A549 (cell line): ENCODE data around the gene GCDH. TPM values are rescaled to one million over a fixed set of nuclear protein-coding genes. Genes with fewer than 3 reads are reported as not detected.

ENCODE experiments used
- ATAC-seq, 2 experiments: fragments of 200-7000 bp in 1 of 2; fragments of >200 bp in 1 of 2; cut with Nextera tagmentation in 1 of 2; cut with Tn5 transposase in 1 of 2; 3 replicates each; pipeline versions ENCODE4 v1.8.0 to v1.9.1; 2018 to 2020; ENCODE audit warnings: mild to moderate bottlenecking in 1 of 2, moderate library complexity in 1 of 2
- CTCF ChIA-PET: fragments of 300-600 bp; sonication (Branson Sonifier 250); formaldehyde crosslinking; extraction: SDS; loops from one replicate; lab custom pipeline; 2021; ENCODE audit warnings: antibody characterized with exemption, inconsistent platforms; lab: Yijun Ruan, JAX
- POLR2A ChIA-PET: fragments of 350-600 bp; formaldehyde crosslinking; extraction: SDS; loops from one replicate; lab custom pipeline; 2021; ENCODE audit warnings: antibody characterized with exemption, inconsistent platforms; lab: Yijun Ruan, JAX
- DNase-seq, 2 experiments: peaks; one replicate each; pipeline versions ENCODE4 v3.0.0 to v3.0.0-alpha.2; 2011 to 2016; ENCODE audit warnings: low read depth in 1 of 2, low spot score in 1 of 2
- FAIRE-seq: peaks from 2 replicates; lab custom pipeline; 2011; peaks lifted over from hg19 to GRCh38; lab: Jason Lieb, UNC
- H3K27ac ChIP-seq, 2 experiments: fragments of >200 bp; sonication (Bioruptor Twin); formaldehyde crosslinking; 3 replicates each; pipeline ENCODE4 v1.5.1; 2016 to 2017
- H3K4me1 ChIP-seq: fragments of >200 bp; sonication (Bioruptor Twin); formaldehyde crosslinking; 3 replicates; pipeline ENCODE4 v1.6.1; 2016
- H3K4me2 ChIP-seq: fragments of >200 bp; sonication (Bioruptor Twin); formaldehyde crosslinking; 3 replicates; pipeline ENCODE4 v1.6.1; 2016
- H3K4me3 ChIP-seq: fragments of >200 bp; sonication (Bioruptor Twin); formaldehyde crosslinking; 3 replicates; pipeline ENCODE4 v1.5.1; 2016
- H3K9me3 ChIP-seq: fragments of >200 bp; sonication (Bioruptor Twin); formaldehyde crosslinking; 3 replicates; pipeline ENCODE4 v1.6.1; 2016
- ELK1 ChIP-seq: fragments of 150-350 bp; IDR thresholded peaks from 2 replicates; pipeline ENCODE4 v1.6.1; 2014; ENCODE audit warnings: low read depth, mild to moderate bottlenecking, low read length
- FOXS1 ChIP-seq: fragments of 250-450 bp; sonication (Bioruptor Pico); IDR thresholded peaks from 2 replicates; pipeline ENCODE4 v1.5.0; 2020; ENCODE audit warnings: mild to moderate bottlenecking, moderate library complexity
- HOXA7 ChIP-seq: fragments of 250-450 bp; sonication (Bioruptor Pico); IDR thresholded peaks from 2 replicates; pipeline ENCODE4 v1.5.0; 2020; ENCODE audit warnings: mild to moderate bottlenecking, moderate library complexity
- MAX ChIP-seq: IDR thresholded peaks from 2 replicates; pipeline ENCODE4 v1.6.1; 2012
- NPAS2 ChIP-seq: fragments of 250-450 bp; sonication (Bioruptor Pico); IDR thresholded peaks from 2 replicates; pipeline ENCODE4 v1.8.0; 2022; ENCODE audit warnings: mild to moderate bottlenecking, moderate library complexity, borderline replicate concordance
- PBX3 ChIP-seq: IDR thresholded peaks from 2 replicates; pipeline ENCODE4 v1.6.1; 2012
- RCOR1 ChIP-seq: fragments of 150-350 bp; IDR thresholded peaks from 2 replicates; pipeline ENCODE4 v1.6.1; 2014; ENCODE audit warnings: antibody characterized with exemption, low read length, low read depth
- REST ChIP-seq: fragments of 200-600 bp; sonication (generic); IDR thresholded peaks from 2 replicates; pipeline ENCODE4 v1.6.1; 2016; ENCODE audit warnings: antibody characterized with exemption, mild to moderate bottlenecking, moderate library complexity
- TP53 ChIP-seq: fragments of 250-450 bp; sonication (Bioruptor Pico); IDR thresholded peaks from 2 replicates; pipeline ENCODE4 v1.5.0; 2021; ENCODE audit warnings: mild to moderate bottlenecking, moderate library complexity
- USF2 ChIP-seq: fragments of 450-650 bp; IDR thresholded peaks from 2 replicates; pipeline ENCODE4 v1.6.1; 2014; ENCODE audit warnings: antibody characterized with exemption
- WGBS: methylation state at CpG from one replicate; pipeline ENCODE4 v1.1.6; 2017; ENCODE audit errors: missing lambda C conversion rate; 5-methylcytosine and 5-hydroxymethylcytosine counted together
- polyA plus RNA-seq, 4 experiments: library from polyadenylated mRNA; depleted of rRNA in 3 of 4; stranded (reverse); fragments of >200 nt; fragmentation: RNase III in 1 of 4; extraction: RNeasy Plus Mini Kit Qiagen cat#74134 plus additional on column Dnase treatment in 1 of 4; gene quantifications; 2 replicates in 3 of 4; 3 replicates in 1 of 4; pipeline ENCODE4 v1.2.3, GENCODE V29; 2011 to 2017

GCDH gene
- polyA plus RNA-seq, 2 of the 4 experiments (the other 2 are of a cell fraction), result 8.8 to 15.2 TPM

GRCh38 chr19:12872941-12873890 lies 17.7 kb upstream of the GCDH start:
- POLR2A ChIA-PET, result interaction anchor here (0.9 kb wide), 1 partner anchor 9 kb away, joined by 5 read pairs; no protein-coding TSS in a partner anchor
- CTCF ChIA-PET, result interaction anchor here (6.0 kb wide), 1 partner anchor 26 kb away, joined by 31 read pairs; no protein-coding TSS in a partner anchor

GRCh38 chr19:12873891-12874745 lies 16.8 kb upstream of the GCDH start:
- FAIRE-seq (no peak), ATAC-seq (no peak), DNase-seq (no peak)
- POLR2A ChIA-PET, result no interaction called here
- Histone ChIP-seq H3K4me1 (no peaks in the 10 kb centered on the region), H3K27ac (no peak overlapping the region), H3K9me3 (no peaks in the 10 kb centered on the region), H3K4me3 (no peak overlapping the region), H3K4me2 (no peak overlapping the region)
- CTCF ChIA-PET, result interaction anchor here (0.7 to 6.0 kb wide), 3 partner anchors 9 to 114 kb away, joined by 3 to 31 read pairs (median 3); no protein-coding TSS in a partner anchor
- TF ChIP-seq ELK1, result no peak
- TF ChIP-seq FOXS1, result no peak
- no peak for TF ChIP-seq RCOR1
- no peak for TF ChIP-seq REST
- no peak for TF ChIP-seq PBX3
- TF ChIP-seq USF2, result no peak
- no peak for TF ChIP-seq HOXA7
- no peak for TF ChIP-seq NPAS2 (CRISPR knock-in tag)
- TF ChIP-seq MAX, result no peak
- 97% methylated on average over 55 of the region's 86 CpGs for WGBS

More at GRCh38 chr19:12872941-12873890, 17.7 kb upstream of the GCDH start:
- Histone ChIP-seq H3K4me2 (no peak overlapping the region), H3K4me3 (no peak overlapping the region), H3K9me3 (no peaks in the 10 kb centered on the region), H3K4me1 (no peaks in the 10 kb centered on the region), H3K27ac (no peak overlapping the region)
- no peak for TF ChIP-seq TP53
- TF ChIP-seq FOXS1, result no peak
- WGBS, result 94% methylated on average over 51 of the region's 70 CpGs
- ATAC-seq (peak; percentile 58 to 69; a peak in 3 of 6 replicates), FAIRE-seq (no peak), DNase-seq (peak in 1 of 2 experiments; percentile 64)
